ENCODE measurements around the gene TSEN15.
"Not testable (repeated sequence)": the region's sequence is repeated elsewhere in the genome, so short reads cannot be mapped to it uniquely, and the experiment has no call there.

The TSEN15 gene

DNA sequence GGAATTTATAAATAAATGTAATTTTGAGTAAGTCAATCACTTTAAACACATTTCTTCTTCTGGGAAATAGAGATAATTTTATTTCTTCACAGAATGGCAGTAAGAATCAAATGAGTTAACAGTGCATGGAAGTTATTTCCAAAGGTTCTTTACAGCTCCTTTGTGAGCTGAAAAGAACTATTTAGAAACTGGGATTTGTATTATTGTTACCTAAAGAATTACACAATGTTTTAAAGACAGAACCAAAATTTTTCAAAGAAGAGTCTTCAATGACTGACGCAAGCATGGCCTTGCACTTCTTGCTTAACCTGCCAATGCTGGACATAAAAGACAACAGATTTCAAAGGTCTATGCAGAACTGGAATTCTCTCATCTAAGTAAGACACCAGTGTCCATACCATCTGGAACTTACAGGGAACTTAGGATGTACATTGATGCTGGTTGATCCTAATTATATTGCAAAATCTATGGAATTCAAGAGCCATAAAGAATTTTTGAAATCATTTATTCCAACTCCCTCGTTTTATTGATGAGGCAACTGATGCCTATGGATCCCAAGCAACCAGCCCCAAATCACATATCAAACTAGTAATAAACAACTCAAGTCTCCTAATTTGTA is 16.7 kb upstream of the TSEN15 start:
- H3K4me3 ChIP-seq (replicated peaks in 1 of 2; ENCODE audit: low read depth in 2 of 2, low read length in 2 of 2), result no peak overlapping the region
- no peak for DNase-seq (ENCODE audit: low read depth in 2 of 2)
- no peak for TF ChIP-seq CTCF (IDR thresholded peaks at IDR 0.05; ENCODE audit: low read depth, low read length)

DNA sequence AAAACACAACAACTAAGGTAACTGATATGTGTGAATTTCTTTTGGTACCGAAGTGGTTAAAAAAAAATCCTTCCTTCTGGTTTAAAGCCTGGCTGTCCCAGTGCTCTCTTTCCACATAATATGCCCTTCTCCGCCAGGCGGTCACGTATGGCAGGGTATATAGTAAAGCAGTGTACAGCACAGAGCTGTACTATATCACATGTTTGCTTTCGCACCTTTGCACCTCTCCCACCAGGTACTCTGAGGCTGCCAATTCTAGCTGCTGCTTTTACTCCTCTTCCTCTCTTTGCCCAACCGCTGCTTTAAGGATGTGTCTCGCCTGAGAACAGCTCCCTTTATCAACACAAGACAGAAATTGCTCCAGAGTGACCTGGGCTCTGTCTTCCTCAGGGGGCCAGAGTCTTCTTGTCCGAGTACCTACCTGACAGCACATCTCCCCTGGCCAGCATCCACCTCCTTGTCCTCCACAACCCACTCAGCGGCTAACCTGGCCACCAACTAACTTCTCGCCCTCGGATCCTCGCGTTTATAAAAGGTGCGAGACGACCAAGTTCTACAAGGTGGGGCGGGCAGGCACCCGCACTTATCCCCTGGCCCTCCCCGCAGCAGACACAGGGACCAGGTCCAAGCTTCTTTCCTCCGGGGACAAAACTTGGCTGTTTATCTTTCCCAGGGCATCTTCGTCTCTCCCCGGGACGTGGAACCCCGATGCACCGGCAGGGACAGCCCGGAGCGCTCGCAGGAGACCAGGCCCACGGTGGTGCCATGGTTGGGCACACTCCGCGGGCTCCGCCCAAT is 15.6 kb upstream of the TSEN15 start:
- no peak for TF ChIP-seq CTCF (IDR thresholded peaks at IDR 0.05; ENCODE audit: low read depth, low read length)
- H3K4me3 ChIP-seq (replicated peaks in 1 of 2; ENCODE audit: low read depth in 2 of 2, low read length in 2 of 2), result peak overlapping the region; percentile 49 to 55

DNA sequence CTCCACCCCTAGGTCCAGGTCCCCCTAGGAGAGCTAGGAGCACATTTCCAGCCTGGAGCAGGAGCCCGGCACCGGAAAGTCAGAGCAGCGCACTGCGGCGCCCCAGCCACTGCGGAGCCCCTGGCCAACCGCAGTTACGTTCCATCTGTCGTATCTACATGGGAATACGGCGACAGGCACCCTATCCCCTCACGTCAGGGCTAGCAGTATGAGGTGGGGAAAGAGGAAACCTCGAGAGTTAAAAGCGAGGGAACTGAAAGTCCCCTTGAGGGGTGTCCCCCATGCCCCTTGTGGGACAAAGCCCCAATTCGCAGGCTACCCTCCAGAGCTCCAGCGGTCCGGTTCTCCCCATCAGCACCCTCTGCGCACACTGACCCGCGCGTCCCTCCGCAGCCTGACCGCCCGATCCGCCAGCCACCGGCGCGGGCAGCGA is 15.0 kb upstream of the TSEN15 start:
- DNase-seq (ENCODE audit: low read depth in 2 of 2), result peak; percentile 10 to 24
- TF ChIP-seq CTCF (IDR thresholded peaks at IDR 0.05; ENCODE audit: low read depth, low read length), result no peak
- H3K4me3 ChIP-seq (replicated peaks in 1 of 2; ENCODE audit: low read depth in 2 of 2, low read length in 2 of 2), result peak overlapping the region; percentile 49 to 55

More for the DNA sequence above, 15.6 kb upstream of the TSEN15 start:
- DNase-seq (ENCODE audit: low read depth in 2 of 2), result no peak

DNA sequence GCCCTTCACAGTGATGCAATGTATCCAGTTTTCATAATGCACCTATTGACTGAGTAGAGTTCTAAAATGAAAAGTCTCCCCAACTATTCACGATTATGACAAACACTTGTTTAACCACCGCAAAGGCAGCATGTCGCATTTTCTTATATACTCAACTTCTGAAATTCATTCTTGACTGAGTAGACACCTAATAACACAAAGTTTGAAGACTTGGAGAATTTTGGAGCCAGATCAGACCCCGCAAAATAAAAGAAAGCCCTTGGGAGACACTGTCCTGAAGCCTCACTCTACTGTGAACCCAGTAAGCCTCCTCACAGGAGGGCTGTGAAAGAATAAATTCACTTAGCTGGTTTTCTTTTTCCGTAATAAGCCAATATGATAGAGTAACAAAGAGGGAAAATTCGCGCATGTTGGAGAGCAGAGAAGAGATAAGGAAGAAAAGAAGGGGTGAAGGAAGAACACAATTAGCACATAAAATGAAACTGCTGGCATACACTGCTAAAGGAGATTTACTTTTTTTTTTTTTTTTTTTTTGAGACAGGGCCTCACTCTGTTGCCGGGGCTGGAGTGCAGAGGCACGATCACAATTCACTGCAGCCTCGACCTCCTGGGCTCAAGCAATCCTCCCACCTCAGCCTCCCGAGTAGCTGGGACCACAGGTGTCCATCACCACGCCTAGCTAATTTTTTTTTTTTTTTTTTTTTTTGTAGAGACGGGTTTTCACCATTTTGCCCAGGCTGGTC is 13.5 kb upstream of the TSEN15 start:
- no peak for DNase-seq (ENCODE audit: low read depth in 2 of 2)
- TF ChIP-seq CTCF (IDR thresholded peaks at IDR 0.05; ENCODE audit: low read depth, low read length), result no peak
- H3K4me3 ChIP-seq (replicated peaks in 1 of 2; ENCODE audit: low read depth in 2 of 2, low read length in 2 of 2), result no peak overlapping the region

- DNase-seq (ENCODE audit: low read depth in 2 of 2), result no peak
- TF ChIP-seq CTCF (IDR thresholded peaks at IDR 0.05; ENCODE audit: low read depth, low read length), result no peak
- H3K4me3 ChIP-seq (replicated peaks in 1 of 2; ENCODE audit: low read depth in 2 of 2, low read length in 2 of 2), result no peak overlapping the region
Measured at GRCh38 chr1:184039126-184039525, 12.4 kb upstream of the TSEN15 start.

- DNase-seq (ENCODE audit: low read depth in 2 of 2), result no peak
- no peak overlapping the region for H3K4me3 ChIP-seq (replicated peaks in 1 of 2; ENCODE audit: low read depth in 2 of 2, low read length in 2 of 2)
- no peak for TF ChIP-seq CTCF (IDR thresholded peaks at IDR 0.05; ENCODE audit: low read depth, low read length)
Measured at GRCh38 chr1:184041731-184042130, 9.8 kb upstream of the TSEN15 start.

GRCh38 chr1:184043315-184043714 is 8.2 kb upstream of the TSEN15 start:
- DNase-seq (ENCODE audit: low read depth in 2 of 2); H3K4me3 ChIP-seq (replicated peaks in 1 of 2; ENCODE audit: low read depth in 2 of 2, low read length in 2 of 2): not testable (repeated sequence)

All from cardiac fibroblast (primary cell).